Colonic mucosa (tissue), 4 donors: ENCODE results near the gene WDHD1. TPM values are rescaled to one million over a fixed set of nuclear protein-coding genes. Genes with fewer than 3 reads are reported as not detected.

Experiments
- DNase-seq: peaks from one replicate; pipeline ENCODE4 v3.0.0-alpha.2; 2020
- H3K27ac ChIP-seq: fragments of 200-600 bp; one replicate; pipeline ENCODE4 v1.8.0; 2021
- H3K27me3 ChIP-seq: fragments of 200-600 bp; one replicate; pipeline ENCODE4 v1.8.0; 2021
- H3K36me3 ChIP-seq: fragments of 200-600 bp; one replicate; pipeline ENCODE4 v1.8.0; 2021
- H3K4me1 ChIP-seq: fragments of 200-600 bp; one replicate; pipeline ENCODE4 v1.8.0; 2021; ENCODE audit warnings: mild to moderate bottlenecking
- H3K4me3 ChIP-seq: fragments of 200-600 bp; one replicate; pipeline ENCODE4 v1.8.0; 2021
- H3K9ac ChIP-seq, 2 donors: one replicate each; pipeline ENCODE4 v1.7.0; 2013; ENCODE audit warnings: control low read depth in 2 of 2, low read depth in 2 of 2, low read length in 2 of 2
- H3K9me3 ChIP-seq: fragments of 200-600 bp; one replicate; pipeline ENCODE4 v1.8.0; 2021
- CTCF ChIP-seq: fragments of 200-600 bp; IDR thresholded peaks from one replicate; pipeline ENCODE4 v1.8.0; 2022; ENCODE audit warnings: antibody characterized with exemption, mild to moderate bottlenecking
- intact Hi-C: fragments of 100-400 bp; cut with DNase I; formaldehyde crosslinking; loops from one replicate; pipeline ENCODE4 v1.14.1; 2022
- total RNA-seq, 2 donors: library from RNA; stranded (reverse); fragmentation: NEBNext Ultra II Directional in 1 of 2; extraction: Animal tissue kit (Norgen Biotek cat#: 25700) in 1 of 2; gene quantifications; one replicate each; pipeline ENCODE4 v1.2.1, GENCODE V29; 2021
- donor health status: healthy.
- donor health status: DM: no; HTN: no; CAD: no.
- donor health status: DM: no; HTN: no; CAD: no.

The WDHD1 gene
- total RNA-seq, 2 donors from 2014 or later = 5.8 to 22.6 TPM

- intact Hi-C loops = no loop called here
- Histone ChIP-seq H3K9ac (no peak overlapping the region), H3K27ac (no peak overlapping the region), H3K4me1 (no peaks in the 10 kb centered on the region), H3K9me3 (no peaks in the 10 kb centered on the region), H3K4me3 (no peak overlapping the region), H3K36me3 (no peaks in the 10 kb centered on the region), H3K27me3 (no peaks in the 10 kb centered on the region)
- no peak for TF ChIP-seq CTCF
- no peak for DNase-seq
These were observed 90.9 kb downstream of the WDHD1 start for GRCh38 chr14:54935958-54936357.

- Histone ChIP-seq H3K4me3 (no peak overlapping the region), H3K9me3 (no peaks in the 10 kb centered on the region), H3K36me3 (no peaks in the 10 kb centered on the region), H3K9ac (no peak overlapping the region), H3K27me3 (no peaks in the 10 kb centered on the region), H3K27ac (no peak overlapping the region), H3K4me1 (no peaks in the 10 kb centered on the region)
- DNase-seq = no peak
- intact Hi-C loops = no loop called here
- no peak for TF ChIP-seq CTCF
These were observed 91.8 kb downstream of the WDHD1 start for GRCh38 chr14:54935100-54935499.

GRCh38 chr14:54933006-54933405 lies 93.9 kb downstream of the WDHD1 start:
- H3K36me3 ChIP-seq = no peaks in the 10 kb centered on the region
- no peaks in the 10 kb centered on the region for H3K27me3 ChIP-seq
- no peak overlapping the region for H3K27ac ChIP-seq
- H3K9me3 ChIP-seq = no peaks in the 10 kb centered on the region
- H3K4me3 ChIP-seq = no peak overlapping the region
- no peak for DNase-seq
- H3K4me1 ChIP-seq = no peaks in the 10 kb centered on the region
- intact Hi-C loops = no loop called here
- no peak for TF ChIP-seq CTCF
- H3K9ac ChIP-seq = no peak overlapping the region

GRCh38 chr14:54931598-54932340 lies 95.1 kb downstream of the WDHD1 start:
- no peaks in the 10 kb centered on the region for H3K9me3 ChIP-seq
- H3K27me3 ChIP-seq = no peaks in the 10 kb centered on the region
- no peak for DNase-seq
- H3K9ac ChIP-seq = no peak overlapping the region
- H3K4me1 ChIP-seq = no peaks in the 10 kb centered on the region
- intact Hi-C loops = no loop called here
- TF ChIP-seq CTCF = no peak
- H3K4me3 ChIP-seq = no peak overlapping the region
- no peak overlapping the region for H3K27ac ChIP-seq
- no peaks in the 10 kb centered on the region for H3K36me3 ChIP-seq

- Histone ChIP-seq H3K4me1 (no peaks in the 10 kb centered on the region), H3K9me3 (no peaks in the 10 kb centered on the region), H3K27ac (no peak overlapping the region), H3K27me3 (no peaks in the 10 kb centered on the region), H3K36me3 (no peaks in the 10 kb centered on the region), H3K9ac (no peak overlapping the region), H3K4me3 (no peak overlapping the region)
- intact Hi-C loops = no loop called here
- no peak for TF ChIP-seq CTCF
- DNase-seq = no peak
These were observed 95.8 kb downstream of the WDHD1 start for GRCh38 chr14:54931101-54931500.
